ENCODE results near the gene ANXA1.

The ANXA1 gene

DNA sequence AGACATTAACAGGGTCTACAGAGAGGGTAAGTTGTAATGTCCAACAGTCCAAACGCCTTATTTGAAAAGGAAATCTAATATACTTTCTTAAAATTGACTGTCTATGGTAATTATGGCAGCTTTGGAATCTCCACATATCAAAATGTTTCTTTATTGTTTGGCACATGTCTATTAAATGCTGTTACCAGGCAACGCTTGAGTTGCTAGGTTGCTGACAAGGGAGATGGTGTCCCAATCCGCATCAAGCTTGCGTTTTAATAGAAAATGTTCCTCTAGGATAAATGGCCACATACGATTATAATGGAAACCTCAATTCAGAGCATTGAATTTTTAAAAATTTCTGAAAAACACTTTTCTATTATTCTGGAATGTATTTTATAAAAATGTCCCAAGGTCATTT lies 9.2 kb downstream of the ANXA1 start:
- DNase-seq (ENCODE audit: low read depth) = no peak
- no peak for TF ChIP-seq CTCF (conservative IDR thresholded peaks at IDR 0.05; ENCODE audit: control insufficient read depth, insufficient read depth, low read depth, low read length)
- H3K4me3 ChIP-seq (ENCODE audit: control insufficient read depth, low read depth, low read length) = no peak overlapping the region

- H3K4me3 ChIP-seq (ENCODE audit: control insufficient read depth, low read depth, low read length) = no peak overlapping the region
- no peak for DNase-seq (ENCODE audit: low read depth)
- TF ChIP-seq CTCF (conservative IDR thresholded peaks at IDR 0.05; ENCODE audit: control insufficient read depth, insufficient read depth, low read depth, low read length) = no peak
Measured at GRCh38 chr9:73162987-73163768, 11.5 kb downstream of the ANXA1 start.

GRCh38 chr9:73165911-73166310 lies 14.2 kb downstream of the ANXA1 start:
- DNase-seq (ENCODE audit: low read depth) = no peak
- no peak for TF ChIP-seq CTCF (conservative IDR thresholded peaks at IDR 0.05; ENCODE audit: control insufficient read depth, insufficient read depth, low read depth, low read length)
- H3K4me3 ChIP-seq (ENCODE audit: control insufficient read depth, low read depth, low read length) = no peak overlapping the region

GRCh38 chr9:73166468-73166867 lies 14.8 kb downstream of the ANXA1 start:
- no peak for TF ChIP-seq CTCF (conservative IDR thresholded peaks at IDR 0.05; ENCODE audit: control insufficient read depth, insufficient read depth, low read depth, low read length)
- no peak for DNase-seq (ENCODE audit: low read depth)
- H3K4me3 ChIP-seq (ENCODE audit: control insufficient read depth, low read depth, low read length) = no peak overlapping the region

DNA sequence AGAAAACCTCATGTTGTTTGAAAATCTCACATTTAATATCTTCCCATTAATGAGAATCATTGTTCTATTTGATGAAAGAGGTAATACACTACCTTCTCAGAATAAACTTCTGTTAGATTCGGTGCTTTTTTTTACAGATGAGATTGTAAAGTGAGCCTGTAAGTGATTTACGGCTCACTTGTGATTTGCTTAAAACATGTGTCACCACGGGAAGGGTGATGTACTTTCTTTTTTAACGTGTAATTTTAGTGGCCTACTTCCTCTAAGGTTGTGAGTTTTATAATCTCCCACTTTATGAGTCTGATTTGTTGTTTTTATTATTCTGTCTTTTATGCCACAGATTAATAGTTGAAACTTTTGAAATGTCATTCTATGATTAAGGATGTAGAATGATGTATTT lies 15.9 kb downstream of the ANXA1 start:
- no peak overlapping the region for H3K4me3 ChIP-seq (ENCODE audit: control insufficient read depth, low read depth, low read length)
- DNase-seq (ENCODE audit: low read depth) = no peak
- no peak for TF ChIP-seq CTCF (conservative IDR thresholded peaks at IDR 0.05; ENCODE audit: control insufficient read depth, insufficient read depth, low read depth, low read length)

DNA sequence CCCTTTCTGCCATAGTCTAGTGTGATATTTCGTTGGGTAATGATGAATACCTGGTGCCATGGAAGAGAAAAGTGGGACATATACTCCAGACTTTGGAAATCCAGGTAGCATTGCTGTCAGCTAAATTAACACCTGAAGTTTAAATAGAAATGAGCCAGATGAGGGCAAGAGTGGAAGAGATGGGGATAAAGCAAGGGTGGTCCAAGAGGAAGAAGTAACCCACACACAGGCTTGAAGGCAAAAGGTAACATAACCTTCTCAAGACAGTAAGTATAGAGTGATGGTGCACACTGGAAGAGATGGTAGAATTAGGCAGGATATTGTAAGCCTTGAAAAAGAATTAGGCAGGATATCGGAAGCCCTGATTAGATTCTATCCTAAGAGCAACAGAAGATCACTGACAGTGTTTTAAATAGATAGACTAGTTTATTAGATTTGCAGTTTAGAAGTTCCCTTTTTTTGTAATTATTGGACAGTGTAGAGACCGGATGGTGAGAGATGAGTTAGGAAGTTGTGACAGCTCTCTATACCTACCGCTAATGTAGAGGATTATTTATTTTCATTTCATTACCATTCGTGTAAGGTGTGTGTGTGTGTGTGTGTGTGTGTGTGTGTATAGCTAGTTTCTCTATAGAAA lies 16.8 kb downstream of the ANXA1 start:
- TF ChIP-seq CTCF (conservative IDR thresholded peaks at IDR 0.05; ENCODE audit: control insufficient read depth, insufficient read depth, low read depth, low read length) = no peak
- no peak for DNase-seq (ENCODE audit: low read depth)

More for the DNA sequence above, 16.8 kb downstream of the ANXA1 start:
- H3K4me3 ChIP-seq (ENCODE audit: control insufficient read depth, low read depth, low read length) = no peak overlapping the region

All from fibroblast of mammary gland (primary cell).